Measurements from ENCODE around the gene SLC35F2. TPM values are rescaled to one million over a fixed set of nuclear protein-coding genes. Genes with fewer than 3 reads are reported as not detected.

SLC35F2 gene
- total and polyA plus RNA-seq, 2 of the 13 experiments (the other 11 are each of a cell fraction or from before 2014, with no cell fraction given): 5.8 to 20.3 TPM

GRCh38 chr11:107751082-107751481 lies 107.5 kb downstream of the SLC35F2 start:
- Histone ChIP-seq H3K9ac (ENCODE audit: insufficient read depth, low read depth, low read length) (no peak overlapping the region), H3K4me3 (replicated peaks in 1 of 3; ENCODE audit: insufficient read depth in 1 of 3, low read depth in 2 of 3, low read length in 3 of 3) (no peak overlapping the region), H3K4me1 (ENCODE audit: insufficient read depth, low read length) (no peaks in the 10 kb centered on the region), H2AFZ (ENCODE audit: low read length) (no peak overlapping the region), H3K4me2 (ENCODE audit: low read depth, low read length) (no peak overlapping the region), H3K36me3 (replicated peaks in 1 of 2; ENCODE audit: control insufficient read depth in 1 of 2, insufficient read depth in 2 of 2, low read length in 2 of 2) (no peaks in the 10 kb centered on the region), H4K20me1 (ENCODE audit: insufficient read depth, low read length) (no peaks in the 10 kb centered on the region), H3K9me3 (ENCODE audit: low read length) (no peaks in the 10 kb centered on the region), H3K27ac (ENCODE audit: extremely low read length, insufficient read depth, low read length) (no peak overlapping the region), H3K79me2 (ENCODE audit: insufficient read depth, low read length) (no peaks in the 10 kb centered on the region), H3K27me3 (ENCODE audit: control insufficient read depth in 1 of 2, insufficient read depth in 2 of 2, low read length in 2 of 2) (peaks cover 0 to 8% of the 10 kb centered on the region in 2 experiments; a peak in 3 of 5 replicates)
- no peak for FAIRE-seq
- POLR2A ChIA-PET: no interaction called here
- no TSS peak for BruUV-seq (replicated peaks)
- 30% methylated on average over 9 of the region's 9 CpGs for WGBS (ENCODE audit: low lambda C conversion rate)
- in situ Hi-C loops (cut with HindIII; ENCODE audit: extremely low pct_ligation_motif_present, low pct_unique_long_range_greater_than_20kb) (no loop called here), intact Hi-C loops (cut with micrococcal nuclease; ENCODE audit: unreplicated experiment) (no loop called here)
- no peak for DNase-seq (ENCODE audit: low spot score)
- TF ChIP-seq ZNF558 (CRISPR knock-in tag; IDR thresholded peaks at IDR 0.05; ENCODE audit: borderline replicate concordance): no peak
- TF ChIP-seq YY1 (IDR thresholded peaks at IDR 0.05; ENCODE audit: insufficient read depth, insufficient replicate concordance, low read depth, low read length): no peak
- no peak for TF ChIP-seq SP2 (CRISPR knock-in tag; IDR thresholded peaks at IDR 0.05)
- TF ChIP-seq MBNL3 (CRISPR knock-in tag; conservative IDR thresholded peaks at IDR 0.05): no peak
- TF ChIP-seq KLF11 (CRISPR knock-in tag; IDR thresholded peaks at IDR 0.05): no peak
- no peak for TF ChIP-seq AKAP8 (CRISPR knock-in tag; IDR thresholded peaks at IDR 0.05)
- no peak for TF ChIP-seq ZBTB7B (CRISPR knock-in tag; IDR thresholded peaks at IDR 0.05)
- no peak for TF ChIP-seq ATF7 (IDR thresholded peaks at IDR 0.05)
- TF ChIP-seq ATF7 (CRISPR knock-in tag; IDR thresholded peaks at IDR 0.05): no peak
- TF ChIP-seq ZNF335 (CRISPR knock-in tag; IDR thresholded peaks at IDR 0.05): no peak
- no peak for TF ChIP-seq KDM1A (CRISPR knock-in tag; IDR thresholded peaks at IDR 0.05)
- TF ChIP-seq ZNF296 (CRISPR knock-in tag; conservative IDR thresholded peaks at IDR 0.05): no peak
- TF ChIP-seq HNF1B (CRISPR knock-in tag; IDR thresholded peaks at IDR 0.05): no peak
- no peak for TF ChIP-seq U2AF2 (IDR thresholded peaks at IDR 0.05; ENCODE audit: low read depth, low read length)
- CTCF ChIA-PET (ENCODE audit: low intra/inter-chr PET ratio, low total read pairs): no interaction called here
- ATAC-seq: no peak

All from HepG2 (cell line).